HG03575 (cell line): ENCODE results near the gene UBA7.
"Not testable (repeated sequence)": the region's sequence is repeated elsewhere in the genome, so short reads cannot be mapped to it uniquely, and the experiment has no call there.

ENCODE experiments used
- ATAC-seq: cut with Tn5 transposase; IDR thresholded peaks from one replicate; pipeline ENCODE4 v1.9.1; 2021; ENCODE audit not compliant: unreplicated experiment, insufficient number of reproducible peaks, low FRiP score; ENCODE audit errors: extremely low read depth

Gene UBA7

GRCh38 chr3:49813497-49814174 lies at the start of gene UBA7:
Gene UBA7, minus strand, starts transcription at chr3:49813953. Its CDS starts 166 bp downstream, at chr3:49813787.
- ATAC-seq: no peak

GRCh38 chr3:49859576-49860305 lies 46.0 kb upstream of the UBA7 start:
- ATAC-seq: no peak

GRCh38 chr3:49856181-49857005 lies 42.6 kb upstream of the UBA7 start, which contains the start of gene TRAIP:
Gene TRAIP, minus strand, starts transcription at chr3:49856564. Its CDS starts 111 bp downstream, at chr3:49856453.
- peak; percentile 54 for ATAC-seq

GRCh38 chr3:49855662-49856061 lies 41.9 kb upstream of the UBA7 start:
- ATAC-seq: no peak

GRCh38 chr3:49845694-49846093 lies 31.9 kb upstream of the UBA7 start:
- ATAC-seq: no peak

- ATAC-seq: no peak
These were observed 30.9 kb upstream of the UBA7 start for GRCh38 chr3:49844464-49845183.

GRCh38 chr3:49842843-49843517 lies 29.2 kb upstream of the UBA7 start:
- ATAC-seq: no peak

- no peak for ATAC-seq
These were observed 28.1 kb upstream of the UBA7 start for GRCh38 chr3:49841806-49842205.

GRCh38 chr3:49841126-49841696 lies 27.5 kb upstream of the UBA7 start:
- no peak for ATAC-seq

- ATAC-seq: no peak
These were observed 26.6 kb upstream of the UBA7 start for GRCh38 chr3:49840388-49840787.

- ATAC-seq: no peak
These were observed 25.5 kb upstream of the UBA7 start for GRCh38 chr3:49839193-49839809.

- ATAC-seq: no peak
These were observed 17.6 kb upstream of the UBA7 start for GRCh38 chr3:49831341-49831740.

GRCh38 chr3:49826016-49826415 lies 12.3 kb upstream of the UBA7 start:
- ATAC-seq: no peak

GRCh38 chr3:49823131-49823530 lies 9.4 kb upstream of the UBA7 start:
- ATAC-seq: not testable (repeated sequence)

- ATAC-seq: no peak
These were observed 747 bp downstream of the UBA7 start for GRCh38 chr3:49812916-49813496.

- ATAC-seq: no peak
These were observed 6.2 kb downstream of the UBA7 start for GRCh38 chr3:49807431-49808114.

GRCh38 chr3:49806850-49807249 lies 6.9 kb downstream of the UBA7 start:
- no peak for ATAC-seq
